H1 (cell line): ENCODE data around the gene KLK7. TPM values are rescaled to one million over a fixed set of nuclear protein-coding genes. Genes with fewer than 3 reads are reported as not detected.

ENCODE experiments used
- BRCA1 ChIP-seq: IDR thresholded peaks from 2 replicates; pipeline ENCODE4 v1.6.1; 2012; ENCODE audit warnings: low read depth, low read length, improper control_type of control experiment
- E2F6 ChIP-seq: IDR thresholded peaks from 2 replicates; pipeline ENCODE4 v1.6.1; 2012; ENCODE audit warnings: inconsistent platforms
- EZH2 ChIP-seq: fragments of 200-600 bp; sonication (generic); IDR thresholded peaks from 2 replicates; pipeline ENCODE4 v1.7.1; 2012; ENCODE audit warnings: low read depth, mild to moderate bottlenecking, moderate library complexity, low read length, inconsistent platforms; ENCODE audit not compliant: severe bottlenecking
- KDM4A ChIP-seq: IDR thresholded peaks from one replicate; pipeline ENCODE4 v1.7.1; 2012; ENCODE audit warnings: low read depth, mild to moderate bottlenecking, moderate library complexity, low read length, inconsistent platforms; ENCODE audit not compliant: severe bottlenecking
- RXRA ChIP-seq: IDR thresholded peaks from 2 replicates; pipeline ENCODE4 v1.6.1; 2011; ENCODE audit warnings: low read depth, mild to moderate bottlenecking, low read length, moderate library complexity; ENCODE audit not compliant: insufficient read depth
- TEAD4 ChIP-seq: IDR thresholded peaks from 2 replicates; pipeline ENCODE4 v1.6.1; 2012; ENCODE audit warnings: low read depth, low read length, inconsistent platforms, mixed read lengths
- polyA plus RNA-seq, 7 experiments: library from polyadenylated mRNA; depleted of rRNA in 3 of 7; stranded (reverse) in 5 of 7; unstranded in 2 of 7; fragments of >200 nt in 5 of 7; fragments of 200-250 nt in 2 of 7; gene quantifications; 1 replicate in 5 of 7; 2 replicates in 1 of 7; 4 replicates in 1 of 7; pipeline versions ENCODE4 v1.2.1 to v1.2.3, GENCODE V29; 2011 to 2013; ENCODE audit warnings: missing spikeins in 2 of 7, mixed read lengths in 2 of 7
- total RNA-seq: library from RNA; stranded (reverse); fragmentation: NEBNext Ultra II Directional; extraction: Animal tissue kit (Norgen Biotek cat#: 25700); gene quantifications from 2 replicates; pipeline ENCODE4 v1.2.1, GENCODE V29; 2021

KLK7 gene
- total and polyA plus RNA-seq, 2 of the 8 experiments (the other 6 are each of a cell fraction or from before 2014, with no cell fraction given) = 0.73 to 1.4 TPM

GRCh38 chr19:51010066-51010795 lies 26.5 kb upstream of the KLK7 start (continued):
- no peak for TF ChIP-seq RXRA
- TF ChIP-seq E2F6 = no peak
- TF ChIP-seq KDM4A = no peak
- TF ChIP-seq BRCA1 = no peak
- TF ChIP-seq TEAD4 = no peak
- no peak for TF ChIP-seq EZH2
